Measurements from ENCODE around the gene NUP188.
A peak's percentile ranks its signal among the peaks of the same experiment; 100 is the strongest.

NUP188 gene

GRCh38 chr9:128901822-128902221, 45.7 kb upstream of the NUP188 start:
- DNase-seq (ENCODE audit: low read depth), result no peak
- TF ChIP-seq CTCF (IDR thresholded peaks at IDR 0.05; ENCODE audit: low read depth, low read length, missing control alignments), result no peak
- H3K4me3 ChIP-seq (ENCODE audit: low read depth, low read length), result no peak overlapping the region

GRCh38 chr9:128902351-128903078, 45.0 kb upstream of the NUP188 start:
- H3K4me3 ChIP-seq (ENCODE audit: low read depth, low read length), result no peak overlapping the region
- no peak for TF ChIP-seq CTCF (IDR thresholded peaks at IDR 0.05; ENCODE audit: low read depth, low read length, missing control alignments)
- peak; percentile 70 for DNase-seq (ENCODE audit: low read depth)

- TF ChIP-seq CTCF (IDR thresholded peaks at IDR 0.05; ENCODE audit: low read depth, low read length, missing control alignments), result no peak
- no peak overlapping the region for H3K4me3 ChIP-seq (ENCODE audit: low read depth, low read length)
- DNase-seq (ENCODE audit: low read depth), result no peak
These were observed 44.4 kb upstream of the NUP188 start for GRCh38 chr9:128903079-128903461.

GRCh38 chr9:128903871-128904620, 43.5 kb upstream of the NUP188 start:
- no peak for DNase-seq (ENCODE audit: low read depth)
- TF ChIP-seq CTCF (IDR thresholded peaks at IDR 0.05; ENCODE audit: low read depth, low read length, missing control alignments), result no peak
- H3K4me3 ChIP-seq (ENCODE audit: low read depth, low read length), result no peak overlapping the region

DNA sequence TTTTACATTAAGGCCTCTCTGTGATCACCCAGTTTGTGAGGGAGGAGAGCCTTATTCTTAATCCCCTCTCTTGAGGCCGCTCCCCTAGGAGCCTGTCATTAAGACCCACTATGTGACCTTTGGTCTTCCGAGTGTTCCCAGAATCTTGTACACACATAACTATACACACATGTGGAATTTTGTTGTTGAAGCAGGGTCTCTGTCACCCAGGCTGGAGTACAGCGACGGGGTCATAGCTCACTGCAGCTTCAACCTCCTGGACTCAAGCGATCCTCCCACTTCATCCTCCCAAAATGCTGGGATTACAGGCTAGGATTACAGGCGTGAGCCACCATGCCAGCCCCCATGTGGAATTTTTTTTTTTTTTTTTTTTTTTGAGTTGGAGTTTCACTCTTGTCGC, 41.5 kb upstream of the NUP188 start:
- H3K4me3 ChIP-seq (ENCODE audit: low read depth, low read length), result no peak overlapping the region
- DNase-seq (ENCODE audit: low read depth), result no peak
- no peak for TF ChIP-seq CTCF (IDR thresholded peaks at IDR 0.05; ENCODE audit: low read depth, low read length, missing control alignments)

DNA sequence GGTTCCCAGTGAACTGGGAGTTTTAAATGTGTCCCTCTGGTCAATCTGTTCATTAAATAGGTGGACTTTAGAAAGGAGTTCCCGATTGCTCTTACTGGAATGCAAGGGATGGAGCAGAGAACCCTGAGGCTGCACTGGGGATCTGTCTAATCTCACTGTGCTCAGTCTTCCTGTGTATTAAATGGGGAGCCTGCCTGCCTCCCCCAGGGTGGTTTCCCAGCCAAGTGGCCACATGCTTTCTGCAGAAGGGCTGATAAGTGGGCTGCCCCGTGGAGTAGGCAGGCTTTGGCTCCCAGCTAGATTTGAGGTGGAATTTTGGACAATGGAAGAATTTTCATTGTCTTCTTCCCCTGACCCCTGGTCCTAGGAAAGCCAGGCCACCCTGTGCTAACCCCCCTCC, 40.8 kb upstream of the NUP188 start:
- no peak overlapping the region for H3K4me3 ChIP-seq (ENCODE audit: low read depth, low read length)
- no peak for TF ChIP-seq CTCF (IDR thresholded peaks at IDR 0.05; ENCODE audit: low read depth, low read length, missing control alignments)
- no peak for DNase-seq (ENCODE audit: low read depth)
